SH-SY5Y (cell line): ENCODE data around the gene NOL3.

Experiments
- GATA2 ChIP-seq: IDR thresholded peaks from 2 replicates; pipeline ENCODE4 v1.6.1; 2011; ENCODE audit warnings: mild to moderate bottlenecking, low read depth, low read length
- GATA3 ChIP-seq: IDR thresholded peaks from 2 replicates; pipeline ENCODE4 v1.6.1; 2011; ENCODE audit warnings: low read depth, mild to moderate bottlenecking, low read length, moderate library complexity

Gene NOL3

DNA sequence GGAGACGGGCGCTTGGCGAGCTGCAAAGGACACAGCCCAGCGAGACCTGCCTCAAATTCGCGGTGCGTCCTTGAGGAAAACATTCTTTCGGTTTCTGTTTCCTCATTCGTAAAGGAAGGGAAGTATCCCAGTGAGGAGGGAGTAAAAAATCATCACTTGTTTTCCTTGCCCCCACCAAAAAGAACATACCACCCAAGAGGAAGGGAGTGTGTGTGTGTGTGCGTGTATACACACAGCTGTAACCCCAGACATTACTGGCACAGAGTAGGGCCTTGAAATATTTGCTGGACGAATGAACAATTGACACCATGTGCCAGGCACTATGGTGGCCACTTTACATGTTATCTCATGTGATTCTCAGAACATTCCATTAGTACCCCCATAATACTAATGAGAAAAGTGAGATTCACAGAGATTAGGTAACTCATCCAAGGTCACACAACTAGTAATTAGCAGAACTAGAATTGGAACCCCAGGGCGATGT lies 15.4 kb downstream of the NOL3 start:
- no peak for TF ChIP-seq GATA2
- TF ChIP-seq GATA3: no peak

DNA sequence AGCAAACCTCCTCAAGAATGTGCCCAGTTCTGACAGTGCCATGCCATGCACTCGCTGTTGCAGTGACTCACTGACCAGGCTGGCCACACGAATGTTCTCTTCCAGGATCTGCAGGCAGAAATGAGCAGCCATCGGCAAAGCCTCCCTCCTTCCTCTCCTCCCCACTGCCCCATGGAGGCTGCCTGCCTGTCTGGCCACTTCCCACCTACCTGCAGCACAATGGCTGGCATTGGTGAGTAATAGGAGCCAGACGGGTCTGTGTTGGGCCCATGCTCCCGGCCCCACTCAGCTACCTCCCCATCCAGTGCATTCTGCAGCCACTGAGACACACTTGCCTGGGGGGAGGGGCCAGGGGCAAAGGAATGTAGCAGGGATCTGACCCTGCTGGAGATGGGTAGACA lies 16.2 kb downstream of the NOL3 start:
- TF ChIP-seq GATA2: no peak
- TF ChIP-seq GATA3: no peak

DNA sequence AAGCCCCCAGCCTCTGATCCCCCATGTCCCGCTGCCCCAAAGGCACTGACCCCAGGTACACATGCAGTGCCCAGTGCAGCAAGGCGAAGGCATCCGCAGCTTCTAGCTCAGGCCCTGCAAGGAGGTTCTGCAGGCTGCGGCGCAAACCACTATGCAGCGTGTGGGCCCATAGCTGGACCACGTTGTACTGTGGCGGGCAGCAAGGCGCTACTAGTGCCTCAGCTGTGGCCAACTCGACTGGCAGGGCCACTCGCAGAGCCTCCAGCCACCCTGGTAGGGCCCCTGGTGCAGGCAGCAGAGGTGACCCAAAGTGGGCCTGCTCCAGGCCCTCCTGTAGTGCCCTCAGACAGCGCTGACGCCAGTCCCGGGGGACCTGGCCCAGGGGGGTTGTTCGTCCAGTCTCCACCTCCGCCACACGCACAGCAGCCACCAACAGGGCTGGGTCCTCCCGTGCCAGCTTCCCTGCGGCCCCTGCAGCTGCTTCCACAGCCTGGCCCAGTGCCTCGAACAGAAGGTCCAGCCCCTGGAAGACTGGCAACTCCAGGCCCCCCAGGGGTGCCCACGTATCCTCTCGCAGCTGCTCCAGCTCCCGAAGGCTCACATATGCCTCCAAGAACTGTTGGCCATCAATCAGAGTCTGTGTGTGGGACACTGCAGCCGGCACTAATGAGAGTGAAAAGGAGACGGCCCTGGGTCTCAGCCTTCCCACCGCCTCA lies 17.0 kb downstream of the NOL3 start:
- no peak for TF ChIP-seq GATA3
- no peak for TF ChIP-seq GATA2

DNA sequence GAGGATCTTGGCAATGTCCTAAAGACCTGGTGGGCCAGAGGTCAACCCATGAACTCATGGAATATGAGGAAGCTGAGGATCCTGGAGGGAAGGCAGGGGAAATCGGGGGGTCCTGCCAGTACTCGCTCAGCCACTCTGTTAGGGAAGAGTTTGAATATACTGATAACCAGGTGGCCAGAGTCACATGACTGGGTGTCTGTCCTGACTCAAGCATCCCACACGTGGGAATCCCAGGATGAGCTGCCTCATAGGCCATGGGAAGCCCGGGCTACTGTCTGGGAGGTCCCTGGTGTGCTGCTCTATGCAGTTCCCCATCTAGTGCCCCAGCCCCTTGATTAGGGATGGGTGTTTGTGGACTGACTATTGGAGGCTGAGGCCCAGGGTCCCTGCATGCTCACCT lies 18.0 kb downstream of the NOL3 start:
- TF ChIP-seq GATA2 (no peak), GATA3 (no peak)

DNA sequence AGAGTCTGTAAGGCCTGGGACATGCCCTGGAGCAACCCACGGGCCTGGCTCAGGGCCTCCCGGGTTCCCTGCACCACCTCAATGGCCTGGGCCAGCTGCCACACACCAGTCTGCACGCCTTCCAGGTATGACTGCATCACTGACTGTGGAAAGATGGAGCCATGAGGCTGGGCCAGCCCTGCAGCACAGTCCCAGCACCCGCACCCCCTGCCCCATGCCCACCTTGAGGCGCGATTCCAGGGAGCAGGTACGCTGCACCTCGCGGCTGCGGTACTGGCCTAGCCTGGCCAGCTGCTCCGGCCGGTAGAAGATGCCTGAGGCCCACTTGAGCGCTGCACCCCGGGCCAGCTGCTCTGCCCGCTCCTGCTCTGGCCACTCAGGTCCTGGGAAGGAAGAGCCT lies 18.5 kb downstream of the NOL3 start:
- no peak for TF ChIP-seq GATA2
- TF ChIP-seq GATA3: no peak

DNA sequence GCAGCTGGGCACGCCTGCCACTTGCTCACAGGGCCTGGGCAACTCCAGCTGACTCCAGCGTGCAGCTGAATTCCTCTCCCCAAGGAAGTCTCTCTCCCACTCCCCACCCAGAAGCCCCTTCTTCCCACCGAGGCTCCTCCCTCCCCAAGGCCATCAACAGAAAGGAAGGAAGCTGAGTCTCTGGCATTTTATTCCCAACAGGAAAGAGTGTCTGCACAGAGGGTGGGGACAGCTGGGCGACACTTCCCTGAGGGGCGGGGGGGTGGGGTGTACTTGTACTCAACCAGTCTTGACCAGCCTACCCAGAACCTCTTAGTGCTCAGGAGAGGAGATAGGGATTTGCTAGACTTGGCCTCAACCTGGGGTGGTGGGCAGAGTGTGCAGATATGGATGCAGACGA lies 19.7 kb downstream of the NOL3 start, which contains the start of gene EXOC3L1:
TSS of gene EXOC3L1 (minus strand) at position 96 of the 400 bp plus-strand sequence. CDS start 460 bp downstream, outside the sequence.
- TF ChIP-seq GATA2: no peak
- no peak for TF ChIP-seq GATA3

DNA sequence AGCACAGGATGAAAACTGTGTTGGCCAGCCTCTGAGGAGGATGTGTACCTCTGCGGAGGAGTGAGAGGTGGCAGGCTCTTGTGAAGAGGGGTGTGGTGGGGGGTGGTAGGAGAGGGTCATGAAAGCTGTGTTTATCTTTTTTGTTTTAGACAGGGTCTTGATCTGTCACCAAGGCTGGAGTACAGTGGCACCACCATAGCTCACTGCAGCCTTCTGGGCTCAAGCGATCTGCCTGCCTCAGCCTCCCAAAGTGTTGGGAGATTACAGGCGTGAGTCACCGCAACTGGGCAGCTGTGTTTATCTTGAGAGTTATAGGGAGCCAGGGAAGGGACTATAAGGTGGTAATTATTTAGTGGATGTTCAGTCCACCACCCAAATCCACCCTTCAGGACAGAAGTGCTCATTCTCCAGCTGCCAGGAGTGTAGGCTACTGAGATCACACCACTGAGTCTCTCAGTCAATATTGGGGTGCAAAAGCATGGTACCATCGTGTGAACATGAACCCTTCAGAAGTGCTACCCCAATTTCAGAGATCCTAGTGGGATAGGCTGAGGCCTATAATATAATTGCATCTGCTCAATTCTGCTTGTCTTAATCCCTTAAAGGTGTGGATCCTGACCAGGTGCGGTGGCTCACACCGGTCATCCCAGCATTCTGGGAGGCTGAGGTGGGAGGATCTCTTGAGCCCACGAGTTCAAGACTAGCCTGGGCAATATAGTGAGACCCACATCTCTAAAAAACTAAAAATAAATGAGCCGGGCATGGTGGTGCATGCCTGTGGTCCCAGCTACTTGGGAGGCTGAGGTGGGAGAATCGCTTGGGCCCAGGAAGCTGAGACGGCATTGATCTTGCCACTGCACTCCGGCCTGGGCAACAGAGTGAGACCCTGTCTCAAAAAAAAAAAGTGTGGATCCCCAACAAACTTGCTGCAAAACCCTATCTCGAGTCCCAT lies 20.4 kb downstream of the NOL3 start:
- TF ChIP-seq GATA3 (no peak), GATA2 (no peak)

DNA sequence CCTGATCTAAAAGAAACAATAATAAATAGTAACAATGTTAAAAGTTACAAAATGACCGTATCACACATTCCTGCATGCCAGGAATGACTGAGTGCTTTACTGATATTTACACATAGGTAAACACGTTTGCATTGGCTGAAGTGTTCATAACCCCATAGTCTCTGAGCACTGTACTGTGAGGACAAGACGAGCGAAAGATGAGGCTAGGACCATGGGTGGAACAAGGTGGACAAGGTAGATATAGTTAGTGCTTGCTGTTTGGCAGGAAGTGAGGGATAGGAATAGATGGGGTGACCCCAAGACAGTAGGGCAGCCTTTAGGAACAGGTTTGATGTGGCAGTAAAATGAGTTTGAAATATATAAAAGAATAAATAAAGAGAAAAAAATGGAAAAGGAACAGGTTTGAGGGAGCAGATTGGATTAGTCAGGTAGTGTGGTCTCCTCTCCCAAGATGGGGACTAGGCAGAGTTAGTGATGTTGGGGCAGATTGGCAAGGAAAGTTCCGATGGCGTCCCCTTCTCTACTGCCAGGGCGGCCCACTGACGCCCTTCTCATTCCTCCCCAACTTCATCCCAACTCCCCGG lies 21.2 kb downstream of the NOL3 start:
- TF ChIP-seq GATA3: no peak
- no peak for TF ChIP-seq GATA2

DNA sequence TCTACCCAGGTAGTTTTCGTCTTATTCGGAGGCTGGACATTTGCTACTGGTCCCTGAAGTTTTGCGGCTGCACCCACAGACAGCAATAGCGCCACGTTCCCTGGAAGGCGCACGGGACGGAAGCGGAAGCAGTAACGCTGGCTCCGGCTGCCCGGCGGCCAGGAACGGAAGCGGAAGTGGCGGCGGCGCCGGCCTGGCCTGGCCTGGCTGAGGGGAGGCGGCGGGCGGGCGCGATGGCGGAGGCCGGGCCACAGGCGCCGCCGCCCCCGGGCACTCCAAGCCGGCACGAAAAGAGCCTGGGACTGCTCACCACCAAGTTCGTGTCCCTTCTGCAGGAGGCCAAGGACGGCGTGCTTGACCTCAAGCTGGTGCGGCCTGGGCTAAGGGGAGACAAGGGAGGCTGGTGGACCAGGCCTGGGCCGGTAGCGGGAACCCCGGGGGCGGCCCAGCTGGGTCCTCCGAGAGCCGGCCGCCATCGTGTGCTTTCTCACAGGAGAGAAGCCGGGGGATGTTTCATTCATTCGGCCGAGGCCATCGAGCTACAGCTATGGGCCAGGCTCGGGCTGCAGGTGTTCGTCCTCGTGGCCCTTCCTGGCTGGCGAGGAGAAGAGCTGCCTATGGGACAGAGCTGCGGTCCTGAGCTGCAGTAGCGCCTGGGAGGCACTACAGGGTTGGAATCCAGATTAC lies 21.8 kb downstream of the NOL3 start, which contains the start of gene E2F4:
TSS of gene E2F4 (plus strand) at position 161 of the 687 bp plus-strand sequence. CDS start at position 234, 73 bp downstream.
- TF ChIP-seq GATA2 (no peak), GATA3 (no peak)

DNA sequence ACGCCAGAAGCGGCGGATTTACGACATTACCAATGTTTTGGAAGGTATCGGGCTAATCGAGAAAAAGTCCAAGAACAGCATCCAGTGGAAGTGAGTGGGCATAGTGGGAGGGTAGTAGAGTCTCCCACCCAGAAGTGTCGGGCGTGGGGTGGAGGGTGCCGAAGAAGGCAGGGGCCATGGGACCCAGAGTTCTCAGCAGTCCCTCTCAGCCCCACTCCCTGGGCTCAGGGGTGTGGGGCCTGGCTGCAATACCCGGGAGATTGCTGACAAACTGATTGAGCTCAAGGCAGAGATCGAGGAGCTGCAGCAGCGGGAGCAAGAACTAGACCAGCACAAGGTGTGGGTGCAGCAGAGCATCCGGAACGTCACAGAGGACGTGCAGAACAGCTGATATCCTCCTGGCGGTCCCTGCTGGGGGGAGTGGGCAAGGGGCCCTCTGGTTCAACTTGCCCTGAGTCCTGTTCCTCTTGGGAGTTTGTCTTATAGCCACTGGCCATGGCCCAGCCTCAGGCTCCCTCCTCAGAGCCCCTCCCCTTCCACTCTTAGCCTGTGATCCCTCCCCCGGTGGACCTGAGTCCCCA lies 22.5 kb downstream of the NOL3 start:
- TF ChIP-seq GATA2: no peak
- TF ChIP-seq GATA3: no peak

DNA sequence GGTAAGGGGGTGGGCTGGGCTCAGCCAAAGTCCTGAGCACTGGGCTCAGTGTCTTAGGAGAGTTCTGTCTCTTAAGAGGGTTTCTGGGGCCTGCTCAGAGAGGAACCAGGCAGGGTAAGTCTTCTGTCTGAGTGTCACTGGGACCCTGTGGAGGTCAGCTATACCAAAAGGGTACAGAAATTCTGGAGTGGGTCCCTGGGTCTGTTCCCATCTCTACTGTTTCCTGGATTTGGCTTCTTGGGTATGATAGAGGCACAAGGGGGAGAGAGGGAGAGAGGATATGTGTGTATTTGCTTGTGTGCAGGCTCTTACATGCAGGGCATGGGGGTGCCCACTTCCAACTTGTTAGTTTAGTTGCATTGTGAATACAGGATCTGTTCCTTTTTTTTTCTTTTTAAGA lies 23.2 kb downstream of the NOL3 start:
- TF ChIP-seq GATA2 (no peak), GATA3 (no peak)

DNA sequence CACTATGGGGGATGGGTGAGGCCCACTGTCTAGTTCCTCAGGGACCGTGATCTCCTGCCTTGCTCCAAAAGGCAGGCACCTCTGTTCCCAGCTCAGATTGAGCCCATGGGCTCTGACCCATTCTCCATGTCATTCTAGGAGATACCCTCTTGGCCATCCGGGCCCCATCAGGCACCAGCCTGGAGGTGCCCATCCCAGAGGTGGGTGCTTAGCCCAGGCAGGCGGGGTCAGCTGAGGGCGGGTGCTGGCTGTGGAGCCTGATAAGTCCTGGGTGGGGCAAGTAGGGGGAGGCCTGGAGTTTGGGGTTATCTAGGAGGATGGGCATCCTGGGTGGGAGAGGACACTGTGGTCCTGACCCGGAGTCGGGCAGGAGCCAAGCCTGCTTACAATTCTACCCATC lies 23.9 kb downstream of the NOL3 start:
- TF ChIP-seq GATA2: no peak
- no peak for TF ChIP-seq GATA3

DNA sequence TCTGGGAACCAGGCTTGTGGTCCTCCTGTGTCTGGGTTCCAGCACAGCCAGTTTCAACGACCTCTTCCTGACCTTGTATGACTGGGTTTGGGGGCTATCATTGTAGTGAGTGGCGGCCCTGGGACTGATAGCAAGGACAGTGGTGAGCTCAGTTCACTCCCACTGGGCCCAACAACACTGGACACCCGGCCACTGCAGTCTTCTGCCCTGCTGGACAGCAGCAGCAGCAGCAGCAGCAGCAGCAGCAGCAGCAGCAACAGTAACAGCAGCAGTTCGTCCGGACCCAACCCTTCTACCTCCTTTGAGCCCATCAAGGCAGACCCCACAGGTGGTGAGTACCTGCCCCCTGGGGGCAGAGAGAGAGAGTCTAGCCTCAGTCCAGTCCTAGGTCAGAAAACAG lies 25.3 kb downstream of the NOL3 start:
- TF ChIP-seq GATA3 (no peak), GATA2 (no peak)
